A549 (cell line): Measurements from ENCODE around the gene CLSTN2. TPM values are rescaled to one million over a fixed set of nuclear protein-coding genes. Genes with fewer than 3 reads are reported as not detected.

Experiments used
- ATAC-seq, 2 experiments: fragments of 200-7000 bp in 1 of 2; fragments of >200 bp in 1 of 2; cut with Nextera tagmentation in 1 of 2; cut with Tn5 transposase in 1 of 2; 3 replicates each; pipeline versions ENCODE4 v1.8.0 to v1.9.1; 2018 to 2020; ENCODE audit warnings: mild to moderate bottlenecking in 1 of 2, moderate library complexity in 1 of 2
- CTCF ChIA-PET: fragments of 300-600 bp; sonication (Branson Sonifier 250); formaldehyde crosslinking; extraction: SDS; loops from one replicate; lab custom pipeline; 2021; ENCODE audit warnings: antibody characterized with exemption, inconsistent platforms; lab: Yijun Ruan, JAX
- POLR2A ChIA-PET: fragments of 350-600 bp; formaldehyde crosslinking; extraction: SDS; loops from one replicate; lab custom pipeline; 2021; ENCODE audit warnings: antibody characterized with exemption, inconsistent platforms; lab: Yijun Ruan, JAX
- DNase-seq, 2 experiments: peaks; one replicate each; pipeline versions ENCODE4 v3.0.0 to v3.0.0-alpha.2; 2011 to 2016; ENCODE audit warnings: low read depth in 1 of 2, low spot score in 1 of 2
- FAIRE-seq: peaks from 2 replicates; lab custom pipeline; 2011; peaks lifted over from hg19 to GRCh38; lab: Jason Lieb, UNC
- H3K27ac ChIP-seq, 2 experiments: fragments of >200 bp; sonication (Bioruptor Twin); formaldehyde crosslinking; 3 replicates each; pipeline ENCODE4 v1.5.1; 2016 to 2017
- H3K4me1 ChIP-seq: fragments of >200 bp; sonication (Bioruptor Twin); formaldehyde crosslinking; 3 replicates; pipeline ENCODE4 v1.6.1; 2016
- H3K4me2 ChIP-seq: fragments of >200 bp; sonication (Bioruptor Twin); formaldehyde crosslinking; 3 replicates; pipeline ENCODE4 v1.6.1; 2016
- H3K4me3 ChIP-seq: fragments of >200 bp; sonication (Bioruptor Twin); formaldehyde crosslinking; 3 replicates; pipeline ENCODE4 v1.5.1; 2016
- H3K9me3 ChIP-seq: fragments of >200 bp; sonication (Bioruptor Twin); formaldehyde crosslinking; 3 replicates; pipeline ENCODE4 v1.6.1; 2016
- BHLHE40 ChIP-seq: IDR thresholded peaks from 2 replicates; pipeline ENCODE4 v1.6.1; 2012; ENCODE audit warnings: low read depth, low read length, inconsistent platforms
- CBX2 ChIP-seq: fragments of 200-600 bp; sonication (generic); IDR thresholded peaks from 2 replicates; pipeline ENCODE4 v1.6.1; 2016; ENCODE audit warnings: low read depth, mild to moderate bottlenecking, borderline replicate concordance
- CEBPB ChIP-seq, 2 experiments: fragments of >200 bp in 1 of 2; sonication (Bioruptor Twin) in 1 of 2; formaldehyde crosslinking in 1 of 2; IDR thresholded peaks; 2 replicates each; pipeline ENCODE4 v1.6.1; 2012 to 2016
- CHD4 ChIP-seq: fragments of 200-600 bp; sonication (generic); IDR thresholded peaks from 2 replicates; pipeline ENCODE4 v1.6.1; 2016; ENCODE audit warnings: antibody characterized with exemption, mild to moderate bottlenecking, borderline replicate concordance
- E2F6 ChIP-seq: IDR thresholded peaks from 2 replicates; pipeline ENCODE4 v1.6.1; 2012; ENCODE audit warnings: low read depth, borderline replicate concordance
- EHF ChIP-seq: fragments of 250-450 bp; sonication (Bioruptor Pico); IDR thresholded peaks from 2 replicates; pipeline ENCODE4 v1.5.0; 2020; ENCODE audit warnings: mild to moderate bottlenecking
- EHMT2 ChIP-seq: fragments of 200-600 bp; sonication (generic); IDR thresholded peaks from 2 replicates; pipeline ENCODE4 v1.6.1; 2016; ENCODE audit warnings: antibody characterized with exemption, low read depth, mild to moderate bottlenecking, moderate library complexity
- FOSB ChIP-seq: fragments of 250-450 bp; sonication (Bioruptor Pico); IDR thresholded peaks from 2 replicates; pipeline ENCODE4 v1.5.0; 2020; ENCODE audit warnings: mild to moderate bottlenecking, moderate library complexity
- HDAC2 ChIP-seq: fragments of 200-600 bp; sonication (generic); IDR thresholded peaks from 2 replicates; pipeline ENCODE4 v1.6.1; 2016
- HEYL ChIP-seq: fragments of 250-450 bp; sonication (Bioruptor Pico); IDR thresholded peaks from 2 replicates; pipeline ENCODE4 v1.8.0; 2021; ENCODE audit warnings: mild to moderate bottlenecking, moderate library complexity
- HOXA7 ChIP-seq: fragments of 250-450 bp; sonication (Bioruptor Pico); IDR thresholded peaks from 2 replicates; pipeline ENCODE4 v1.5.0; 2020; ENCODE audit warnings: mild to moderate bottlenecking, moderate library complexity
- HOXB13 ChIP-seq: fragments of 250-450 bp; sonication (Bioruptor Pico); IDR thresholded peaks from 2 replicates; pipeline ENCODE4 v1.5.0; 2020; ENCODE audit warnings: low read depth, mild to moderate bottlenecking, moderate library complexity
- HOXB5 ChIP-seq: fragments of 250-450 bp; sonication (Bioruptor Pico); IDR thresholded peaks from 2 replicates; pipeline ENCODE4 v1.5.0; 2020; ENCODE audit warnings: mild to moderate bottlenecking, moderate library complexity
- JUN ChIP-seq, 2 experiments: fragments of >200 bp; sonication (Bioruptor Twin); formaldehyde crosslinking; IDR thresholded peaks; 2 replicates in 1 of 2; 3 replicates in 1 of 2; pipeline ENCODE4 v1.6.1; 2016 to 2017
- KDM5A ChIP-seq: fragments of 200-600 bp; sonication (generic); IDR thresholded peaks from 2 replicates; pipeline ENCODE4 v1.6.1; 2016; ENCODE audit warnings: antibody characterized with exemption, mild to moderate bottlenecking
- MAFK ChIP-seq: fragments of 450-650 bp; IDR thresholded peaks from 2 replicates; pipeline ENCODE4 v1.6.1; 2014; ENCODE audit not compliant: partially characterized antibody
- PHF8 ChIP-seq: fragments of 200-600 bp; sonication (generic); IDR thresholded peaks from 2 replicates; pipeline ENCODE4 v1.6.1; 2016; ENCODE audit warnings: low read depth, mild to moderate bottlenecking, antibody characterized with exemption, moderate library complexity, borderline replicate concordance
- RAD21 ChIP-seq, 2 experiments: fragments of >200 bp in 1 of 2; sonication (Bioruptor Twin) in 1 of 2; formaldehyde crosslinking in 1 of 2; IDR thresholded peaks in 1 of 2; conservative IDR thresholded peaks in 1 of 2; 2 replicates in 1 of 2; 3 replicates in 1 of 2; pipeline ENCODE4 v1.6.1; 2012 to 2018; ENCODE audit warnings: inconsistent platforms in 1 of 2
- RARB ChIP-seq: fragments of 250-450 bp; sonication (Bioruptor Pico); IDR thresholded peaks from 2 replicates; pipeline ENCODE4 v1.8.0; 2021; ENCODE audit warnings: mild to moderate bottlenecking, moderate library complexity
- RCOR1 ChIP-seq: fragments of 150-350 bp; IDR thresholded peaks from 2 replicates; pipeline ENCODE4 v1.6.1; 2014; ENCODE audit warnings: antibody characterized with exemption, low read length, low read depth
- REST ChIP-seq: fragments of 200-600 bp; sonication (generic); IDR thresholded peaks from 2 replicates; pipeline ENCODE4 v1.6.1; 2016; ENCODE audit warnings: antibody characterized with exemption, mild to moderate bottlenecking, moderate library complexity
- RFX5 ChIP-seq: fragments of 450-650 bp; IDR thresholded peaks from 2 replicates; pipeline ENCODE4 v1.7.1; 2014; ENCODE audit warnings: antibody characterized with exemption, mild to moderate bottlenecking, moderate library complexity
- ZC3H11A ChIP-seq: fragments of 450-650 bp; IDR thresholded peaks from 2 replicates; pipeline ENCODE4 v1.6.1; 2014; ENCODE audit warnings: antibody characterized with exemption, mild to moderate bottlenecking
- ZFP36 ChIP-seq: fragments of 450-650 bp; IDR thresholded peaks from 2 replicates; pipeline ENCODE4 v1.6.1; 2014; ENCODE audit warnings: borderline replicate concordance; ENCODE audit not compliant: partially characterized antibody
- ZNF302 ChIP-seq: fragments of 250-450 bp; sonication (Bioruptor Pico); IDR thresholded peaks from 2 replicates; pipeline ENCODE4 v1.9.0; 2021; ENCODE audit warnings: inconsistent platforms, mild to moderate bottlenecking, moderate library complexity
- whole genome bisulfite sequencing: methylation state at CpG from one replicate; pipeline ENCODE4 v1.1.6; 2017; ENCODE audit errors: missing lambda C conversion rate; 5-methylcytosine and 5-hydroxymethylcytosine counted together
- polyA plus RNA-seq, 4 experiments: library from polyadenylated mRNA; depleted of rRNA in 3 of 4; stranded (reverse); fragments of >200 nt; fragmentation: RNase III in 1 of 4; extraction: RNeasy Plus Mini Kit Qiagen cat#74134 plus additional on column Dnase treatment in 1 of 4; gene quantifications; 2 replicates in 3 of 4; 3 replicates in 1 of 4; pipeline ENCODE4 v1.2.3, GENCODE V29; 2011 to 2017

Gene CLSTN2
- polyA plus RNA-seq, 2 of the 4 experiments (the other 2 are of a cell fraction), result 0.03 to 0.04 TPM

GRCh38 chr3:140164156-140164555 lies 229.2 kb downstream of the CLSTN2 start:
- CTCF ChIA-PET, result interaction anchor here (1.8 kb wide), 1 partner anchor 10 kb away, joined by 5 read pairs; no protein-coding TSS in a partner anchor
- TF ChIP-seq HOXB5 (CRISPR knock-in tag) (no peak), CBX2 (no peak), HOXA7 (CRISPR knock-in tag) (no peak), E2F6 (no peak), CHD4 (no peak), RFX5 (no peak), RARB (CRISPR knock-in tag) (no peak), ZNF302 (CRISPR knock-in tag) (no peak), ZFP36 (no peak), EHF (CRISPR knock-in tag) (no peak), EHMT2 (no peak), JUN (IDR thresholded peaks at IDR 0.05) (no peak), BHLHE40 (no peak), RCOR1 (no peak), HOXB13 (CRISPR knock-in tag) (no peak), HEYL (no peak), PHF8 (no peak), REST (no peak), FOSB (CRISPR knock-in tag) (no peak), KDM5A (no peak)
- TF ChIP-seq, all 56 proteins: peak for 0
- FAIRE-seq, result no peak

GRCh38 chr3:140164922-140165590 lies 230.1 kb downstream of the CLSTN2 start:
- 23% methylated on average over 7 of the region's 7 CpGs for WGBS
- no peaks in the 10 kb centered on the region for H3K4me1 ChIP-seq
- no peak for ATAC-seq

More at GRCh38 chr3:140164156-140164555, 229.2 kb downstream of the CLSTN2 start:
- H3K4me3 ChIP-seq, result no peak overlapping the region
- WGBS, result 8% methylated on average over 2 of the region's 2 CpGs
- H3K9me3 ChIP-seq, result no peaks in the 10 kb centered on the region
- H3K4me1 ChIP-seq, result no peaks in the 10 kb centered on the region
- POLR2A ChIA-PET, result no interaction called here
- no peak for ATAC-seq
- H3K27ac ChIP-seq, result no peak overlapping the region
- DNase-seq, result no peak
- H3K4me2 ChIP-seq, result no peak overlapping the region

More at GRCh38 chr3:140164922-140165590, 230.1 kb downstream of the CLSTN2 start:
- H3K27ac ChIP-seq, result no peak overlapping the region
- DNase-seq (no peak), FAIRE-seq (no peak)
- no peaks in the 10 kb centered on the region for H3K9me3 ChIP-seq
- TF ChIP-seq CEBPB (IDR thresholded peaks at IDR 0.05) (no peak), RAD21 (conservative IDR thresholded peaks at IDR 0.05 in 1 of 2, IDR thresholded peaks at IDR 0.05 in 1 of 2) (no peak), ZC3H11A (no peak), HOXB13 (CRISPR knock-in tag) (no peak), MAFK (no peak), HDAC2 (no peak)
- no peak overlapping the region for H3K4me2 ChIP-seq
- ChIA-PET CTCF (no interaction called here), POLR2A (no interaction called here)
- no peak overlapping the region for H3K4me3 ChIP-seq
